Fibroblast of skin of left quadriceps (primary cell): ENCODE results near the gene SRL.
"Not testable (repeated sequence)": the region's sequence is repeated elsewhere in the genome, so short reads cannot be mapped to it uniquely, and the experiment has no call there.

ENCODE experiments used
- DNase-seq, 2 experiments: peaks; one replicate each; pipeline ENCODE4 v3.0.0-alpha.2; 2013; ENCODE audit warnings: low read depth in 2 of 2

The SRL gene

DNA sequence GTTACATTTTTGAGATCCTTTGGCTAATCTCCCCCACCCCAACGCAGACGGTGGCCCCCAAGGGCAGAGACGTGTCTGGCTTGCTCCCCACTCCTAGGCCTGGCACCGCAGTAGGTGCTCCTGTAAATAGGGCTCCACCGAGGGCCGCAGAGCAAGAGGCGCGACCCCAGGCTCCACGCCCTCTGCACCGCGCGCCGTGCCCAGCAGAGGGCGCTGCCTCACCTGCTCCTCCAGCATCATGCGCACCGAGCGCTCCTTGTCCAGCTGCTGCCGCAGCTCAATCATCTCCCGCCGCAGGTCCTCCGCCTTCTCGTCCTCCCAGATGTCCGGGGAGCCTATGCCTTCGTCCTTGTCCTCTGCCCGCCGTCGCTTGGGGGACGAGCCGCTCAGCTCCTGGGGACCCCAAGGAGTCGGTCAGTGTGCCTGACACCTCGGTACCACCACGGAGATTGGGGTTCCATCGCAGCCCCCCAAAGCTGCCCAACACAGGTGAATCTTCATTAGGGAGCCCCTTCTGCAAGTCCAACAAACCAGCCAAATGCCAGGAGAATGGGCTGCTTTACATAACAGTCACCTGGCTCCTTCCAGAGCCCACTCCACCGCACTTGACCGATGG, 19.8 kb upstream of the SRL start:
- DNase-seq: no peak

DNA sequence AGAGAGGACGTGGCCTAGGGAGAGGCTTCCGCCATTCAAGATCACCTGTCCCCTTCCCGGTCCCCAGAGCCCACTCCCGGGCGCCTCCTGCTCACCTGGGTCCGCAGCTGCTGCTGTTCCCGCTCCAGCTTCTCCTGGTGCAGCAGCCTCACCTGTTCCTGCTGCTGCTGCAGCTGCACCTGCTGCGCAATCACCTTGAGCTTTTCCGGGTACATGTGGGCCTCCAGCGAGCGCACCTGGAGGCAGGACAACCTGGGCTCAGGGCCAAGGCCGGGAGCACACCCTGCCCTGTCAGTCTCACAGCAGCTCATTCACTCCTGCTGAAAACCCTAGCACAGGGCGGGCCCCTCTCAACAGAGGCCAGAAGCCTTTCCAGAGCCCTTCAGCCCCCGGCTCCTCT, 18.5 kb upstream of the SRL start:
- no peak for DNase-seq

DNA sequence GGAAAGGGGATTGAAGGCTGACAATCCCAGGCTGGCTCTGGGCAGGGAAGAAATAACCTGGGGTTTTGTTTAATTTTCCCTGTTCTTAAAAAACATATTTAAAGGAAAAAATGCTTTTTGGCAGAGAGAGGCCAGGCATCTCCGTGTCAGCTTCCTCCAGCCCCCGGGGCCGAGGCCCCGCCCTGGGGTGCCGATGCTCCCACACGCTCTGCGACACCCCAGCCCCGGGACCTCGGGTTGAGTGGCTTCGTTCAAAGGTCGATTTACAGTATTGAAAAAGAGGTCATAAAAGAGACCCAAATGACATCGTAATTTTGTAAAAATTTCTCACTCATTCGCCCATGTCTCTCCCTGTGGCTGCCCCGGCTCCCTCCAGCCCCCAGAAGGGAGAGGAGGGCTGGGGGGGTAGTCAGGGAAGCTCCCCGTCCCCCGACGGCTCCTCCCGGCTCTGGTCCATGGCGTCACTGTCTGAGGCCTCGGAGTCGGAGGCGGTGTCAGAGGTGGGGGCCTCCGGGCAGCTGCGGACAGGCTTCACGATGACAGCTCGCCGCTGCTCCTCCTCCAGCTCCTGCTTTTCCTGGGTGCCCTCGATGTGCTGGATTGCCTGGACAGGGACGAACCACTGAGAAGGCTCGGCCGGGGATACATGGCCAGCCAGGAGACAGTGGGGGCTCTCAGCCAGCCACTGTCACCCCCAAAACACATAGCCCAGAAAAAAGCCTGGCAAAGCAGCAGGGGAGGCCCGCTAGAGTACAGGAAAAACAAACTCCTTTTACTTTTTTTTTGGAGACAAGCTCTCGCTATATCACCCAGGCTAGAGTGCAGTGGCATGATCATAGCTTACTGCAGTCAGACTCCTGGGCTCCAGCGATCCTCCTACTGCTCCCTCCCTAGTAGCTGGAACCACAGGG, 16.0 kb upstream of the SRL start:
- no peak for DNase-seq

DNA sequence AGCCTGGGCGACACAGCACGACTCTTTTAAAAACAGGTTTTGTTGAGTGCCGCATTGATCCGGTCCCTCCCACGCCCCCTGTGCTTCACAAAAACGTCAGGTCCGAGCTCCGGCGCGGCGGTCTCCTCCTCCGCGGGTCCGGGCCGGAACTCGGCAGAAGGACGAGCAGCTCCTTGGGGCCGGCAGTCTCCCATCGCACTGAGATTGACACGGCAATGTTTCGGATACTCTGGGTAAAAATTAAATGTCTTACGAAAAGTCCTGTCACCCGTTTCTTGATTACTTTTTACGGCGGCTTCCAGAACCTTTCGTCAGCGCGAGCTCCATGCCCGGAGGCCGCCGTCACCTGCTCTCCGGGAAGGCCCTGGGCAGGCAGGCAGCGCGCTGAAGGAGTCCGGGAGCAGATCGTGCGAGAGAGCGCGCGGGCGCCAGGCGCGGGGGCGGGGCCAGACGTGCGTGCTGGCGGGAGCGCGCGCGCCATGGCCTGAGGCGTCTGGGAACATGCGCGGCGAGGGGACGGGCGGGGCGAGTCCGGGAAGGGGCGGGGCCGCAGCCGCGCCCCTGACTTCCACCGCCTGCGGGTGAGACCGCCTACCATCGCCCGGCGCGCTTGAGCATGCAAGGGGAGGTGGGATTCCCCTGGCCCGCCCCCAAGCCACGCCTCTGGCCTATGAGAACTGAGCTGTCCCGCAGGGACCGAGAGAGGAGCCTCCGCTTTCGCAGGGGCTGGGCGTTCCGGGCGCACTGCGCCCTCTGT, 11.7 kb upstream of the SRL start:
- peak; percentile 99 for DNase-seq

DNA sequence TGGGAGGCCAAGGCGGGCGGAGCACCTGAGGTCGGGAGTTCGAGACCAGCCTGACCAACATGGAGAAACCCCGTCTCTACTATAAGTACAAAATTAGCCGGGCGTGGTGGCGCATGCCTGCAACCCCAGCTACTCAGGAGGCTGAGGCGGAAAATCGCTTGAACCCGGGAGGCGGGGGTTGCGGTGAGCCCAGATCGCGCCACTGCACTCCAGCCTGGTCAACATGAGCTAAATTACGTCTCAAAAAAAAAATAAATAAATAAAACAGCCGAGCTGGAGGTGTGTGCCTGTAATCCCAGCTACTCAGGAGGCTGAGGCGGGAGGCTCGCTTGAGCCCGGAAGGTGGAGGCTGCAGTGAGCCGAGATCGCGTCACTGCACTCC, 11.1 kb upstream of the SRL start:
- DNase-seq: not testable (repeated sequence)

DNA sequence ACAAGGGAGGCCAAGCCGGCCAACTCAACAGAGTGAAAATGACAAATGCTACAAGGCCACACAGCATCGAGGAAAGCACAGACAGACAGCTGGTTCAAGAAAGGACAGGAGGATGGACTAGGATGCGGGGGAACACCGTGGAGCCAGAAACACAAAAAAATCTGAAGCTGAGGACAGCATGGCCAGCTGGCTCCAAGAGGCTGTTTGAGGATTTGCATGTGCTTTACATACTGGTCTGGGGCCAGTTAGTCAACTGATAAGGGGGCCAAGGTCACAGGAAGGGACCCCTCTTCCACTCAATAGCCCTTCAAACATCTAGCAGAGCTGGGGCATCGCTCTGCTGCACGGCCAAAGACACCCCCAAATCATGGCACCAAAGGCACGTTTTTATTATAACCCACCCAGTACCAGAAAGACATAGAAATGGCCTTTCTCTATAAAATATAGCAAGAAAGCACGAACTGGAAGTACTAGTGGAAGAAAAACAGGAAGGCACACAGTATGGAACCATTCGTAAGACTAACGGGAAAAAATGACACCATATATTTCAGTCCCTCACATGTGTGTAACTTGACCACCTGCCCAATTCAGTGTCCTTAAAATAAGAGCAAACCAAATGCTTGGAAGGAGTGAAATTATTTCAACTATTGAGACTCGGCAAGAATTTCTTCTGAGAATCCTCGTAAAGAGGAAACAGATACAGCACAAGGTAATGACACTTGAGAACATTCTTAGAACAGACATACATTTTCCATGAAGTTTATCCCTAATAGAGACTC, 7.8 kb upstream of the SRL start:
- no peak for DNase-seq

DNA sequence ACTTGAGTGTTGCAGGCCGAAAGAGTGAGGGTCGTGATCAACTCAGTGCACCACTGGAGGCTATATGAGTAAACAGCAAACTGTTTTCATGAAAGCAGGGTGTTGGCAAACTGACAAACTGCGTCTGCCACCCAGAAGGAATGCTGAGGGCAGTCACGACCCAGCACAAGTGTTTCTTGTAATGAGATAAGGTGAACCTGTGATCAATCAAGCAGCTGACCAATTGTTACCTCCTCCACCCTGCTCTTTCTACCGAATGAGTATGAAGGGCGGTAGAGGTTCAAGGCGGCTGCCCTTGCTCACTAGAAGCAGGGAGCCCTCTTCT, 5.5 kb upstream of the SRL start:
- no peak for DNase-seq

DNA sequence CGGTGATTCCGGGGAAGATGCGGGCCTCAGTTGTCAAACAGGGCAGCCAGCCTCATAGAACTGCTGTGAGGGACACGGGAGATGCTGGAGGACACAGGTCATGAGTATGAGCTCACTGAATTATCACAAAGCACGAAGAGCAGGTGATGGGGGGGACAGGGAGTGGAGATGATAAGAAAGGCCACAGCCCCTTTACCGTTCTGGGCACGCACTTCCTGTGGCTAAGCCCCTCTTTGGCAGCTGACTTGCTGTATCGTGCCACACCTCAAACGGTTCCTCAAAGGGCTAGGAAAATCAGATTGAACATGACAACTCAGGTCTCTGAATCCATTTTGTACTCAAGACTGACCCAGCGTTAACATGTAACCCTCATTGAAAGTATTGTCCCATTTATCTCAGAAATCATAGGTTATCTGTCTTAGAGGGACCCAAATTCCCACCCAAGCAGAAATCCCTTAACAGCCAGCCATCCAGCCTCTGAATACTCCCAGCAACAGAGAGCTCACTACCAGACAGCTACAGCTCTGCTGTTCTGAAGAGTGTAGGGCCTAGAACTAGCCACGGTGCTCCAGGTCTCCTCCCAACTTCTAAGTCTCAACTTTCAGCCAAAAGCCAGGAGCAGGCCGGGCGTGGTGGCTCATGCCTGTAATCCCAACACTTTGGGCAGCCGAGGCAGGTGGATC, 5.0 kb upstream of the SRL start:
- DNase-seq: no peak

DNA sequence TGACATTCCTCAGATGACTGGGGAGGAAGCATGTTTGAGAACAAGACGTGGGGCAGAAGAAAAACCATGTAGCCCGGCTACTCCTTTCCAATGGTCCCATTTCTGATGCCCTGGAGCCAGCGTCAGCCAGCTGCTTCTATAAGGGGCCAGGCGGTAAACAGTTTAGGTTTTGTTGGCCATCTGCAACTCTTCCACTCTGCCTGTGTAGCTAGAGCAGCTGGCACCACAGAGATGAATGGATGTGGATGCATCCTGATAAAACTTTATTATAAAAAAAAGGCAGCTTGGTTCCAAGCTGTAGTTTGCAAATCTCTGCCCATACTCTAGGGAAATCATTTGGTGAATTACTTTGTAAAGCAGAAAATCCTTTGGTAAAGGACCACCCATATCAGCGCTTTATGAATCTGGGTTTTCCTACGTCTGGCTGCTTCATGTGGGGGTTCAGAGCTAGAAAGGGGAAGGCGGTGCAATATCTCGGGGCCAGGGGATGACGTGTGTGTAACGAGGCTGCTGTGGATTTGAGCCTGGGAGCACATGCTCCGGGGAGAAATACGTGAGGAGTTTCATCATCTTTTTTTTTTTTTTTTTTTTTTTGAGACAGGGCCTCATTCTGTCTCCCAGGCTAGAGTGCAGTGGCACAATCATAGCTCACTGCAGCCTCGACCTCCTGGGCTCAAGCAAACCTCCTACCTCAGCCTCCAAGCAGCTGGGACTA, 3.4 kb upstream of the SRL start:
- DNase-seq: peak; percentile 9 to 17

DNA sequence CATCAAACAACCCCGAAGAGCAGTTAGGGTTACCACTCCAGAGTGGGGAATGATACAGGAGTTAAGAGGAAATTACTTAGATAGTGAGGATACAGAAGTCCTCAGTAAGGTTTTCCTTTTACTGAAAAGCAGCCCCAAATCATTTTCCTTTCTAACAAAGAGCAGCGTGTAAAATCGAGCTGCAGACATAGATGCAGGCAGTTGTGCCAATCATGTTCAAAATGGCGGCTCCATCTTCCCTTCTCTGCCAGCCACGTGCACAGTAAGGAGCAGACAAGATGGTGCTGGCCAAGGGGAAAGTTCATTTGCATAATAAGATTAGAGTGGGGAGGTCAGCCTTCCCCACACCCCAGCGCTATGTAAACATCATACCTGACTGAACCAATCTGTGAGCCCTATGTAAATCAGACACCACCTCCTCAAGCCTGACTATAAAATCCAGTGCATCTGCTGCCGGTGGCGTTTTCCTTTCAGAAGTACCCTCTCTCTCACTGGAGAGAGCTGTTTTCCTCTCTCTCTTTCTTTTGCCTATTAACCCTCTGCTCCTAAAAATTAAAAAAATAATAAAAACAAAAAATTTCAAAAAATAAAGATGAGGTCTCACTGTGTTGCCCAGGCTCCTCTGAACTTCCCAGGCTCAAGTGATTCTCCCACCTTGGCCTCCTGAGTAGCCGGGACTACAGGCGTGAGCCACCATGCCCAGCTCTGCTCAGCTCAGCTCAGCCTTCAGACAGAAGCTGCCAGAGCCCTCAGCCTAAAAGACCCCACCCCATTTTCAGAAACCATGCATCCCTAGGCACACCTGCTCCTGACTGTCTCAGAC, 2.6 kb upstream of the SRL start:
- DNase-seq: no peak

DNA sequence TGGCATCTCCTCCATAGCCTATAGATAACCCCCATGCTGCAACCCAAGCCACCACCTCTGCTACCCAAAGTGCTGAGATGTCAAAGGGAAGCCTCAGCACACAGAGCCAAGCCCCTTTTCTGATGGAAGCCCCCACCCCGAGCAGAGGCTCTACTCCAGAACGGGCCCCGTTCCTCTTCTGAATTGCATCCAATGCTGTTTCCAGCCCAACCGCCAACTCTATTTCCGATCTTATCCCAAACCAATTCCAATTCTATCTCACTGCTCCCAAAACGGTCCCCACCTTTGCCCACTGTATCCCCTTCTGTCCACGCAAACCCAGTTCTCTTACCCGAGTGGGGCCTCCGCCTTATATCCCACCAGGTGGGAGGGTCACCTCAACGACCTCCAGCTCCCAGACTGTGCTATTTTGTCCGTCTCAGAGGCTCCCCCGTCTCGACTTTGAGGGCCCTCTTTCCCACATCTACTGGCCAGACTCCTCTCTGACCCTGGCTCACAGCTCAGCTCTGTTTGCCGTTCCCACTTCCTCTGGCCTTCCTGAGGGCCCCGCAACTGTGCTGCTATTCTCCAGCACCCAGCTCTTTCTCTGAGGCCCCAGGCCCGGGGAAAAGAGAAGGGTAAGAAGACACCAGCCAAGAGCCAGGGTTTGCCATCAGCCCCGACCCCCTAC, 487 bp downstream of the SRL start:
- DNase-seq: no peak

DNA sequence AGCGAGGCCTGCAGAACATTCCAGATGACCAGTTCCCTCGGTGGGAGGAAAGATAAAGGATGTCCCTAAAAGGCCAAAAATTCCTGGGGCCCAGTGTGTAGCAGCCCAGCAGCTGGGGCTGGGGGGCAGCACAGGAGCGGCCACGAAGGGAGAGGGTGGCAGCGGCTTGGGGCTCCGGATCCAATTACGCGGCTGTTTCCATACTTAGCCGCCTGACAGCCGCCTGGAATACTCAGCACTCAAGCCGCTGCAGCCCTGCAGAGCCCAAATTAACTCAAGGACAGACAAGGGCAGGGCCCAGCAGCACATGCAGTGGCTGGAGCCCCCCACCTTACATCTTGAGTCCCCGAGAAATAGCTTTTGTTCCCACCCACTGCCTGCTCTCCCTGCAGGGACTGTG, 1.3 kb downstream of the SRL start:
- no peak for DNase-seq

DNA sequence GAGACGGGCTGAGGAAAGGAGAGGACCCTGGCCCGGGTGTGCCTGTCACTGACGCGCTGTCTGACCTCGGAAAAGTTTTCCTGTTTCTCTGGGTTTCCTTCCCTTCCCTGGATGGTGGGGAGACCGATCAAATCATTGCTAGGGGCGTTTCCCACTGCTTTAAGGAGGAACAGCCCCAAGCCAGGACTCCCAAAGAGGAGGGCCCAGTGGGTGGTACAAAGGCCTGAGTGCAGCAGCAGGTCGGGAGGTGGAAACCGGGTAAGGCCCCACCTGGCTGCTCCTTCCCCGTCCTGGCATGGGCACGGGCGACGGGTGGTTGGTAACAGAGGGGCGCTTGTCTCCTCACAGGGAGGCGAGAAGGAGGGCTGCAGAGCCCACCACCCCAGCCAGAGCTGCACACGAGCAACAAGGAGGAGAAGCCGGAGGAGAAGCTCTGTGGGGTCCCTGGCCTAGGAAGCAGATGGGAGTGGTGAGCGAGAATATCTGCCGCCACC, 2.2 kb downstream of the SRL start:
- DNase-seq: no peak

DNA sequence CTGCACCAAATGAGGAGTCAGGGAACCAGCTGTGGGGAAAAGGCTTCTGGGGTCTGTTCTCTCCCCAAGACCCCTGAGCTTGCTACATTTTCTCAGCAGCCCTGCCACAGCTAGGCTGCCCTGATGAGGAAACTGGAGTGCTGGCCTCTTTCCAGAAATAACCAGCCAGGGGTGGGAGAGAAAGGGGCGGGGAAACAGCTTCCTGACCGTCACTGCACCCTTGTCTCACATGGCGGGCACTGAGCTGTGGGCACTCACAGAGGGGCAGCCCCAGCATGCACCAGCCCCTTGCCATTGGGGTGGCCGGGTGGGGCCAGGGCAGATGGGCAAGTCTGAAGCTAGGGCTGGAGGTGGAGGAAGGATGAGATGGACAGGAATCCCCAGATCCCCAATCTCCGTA, 2.9 kb downstream of the SRL start:
- no peak for DNase-seq

DNA sequence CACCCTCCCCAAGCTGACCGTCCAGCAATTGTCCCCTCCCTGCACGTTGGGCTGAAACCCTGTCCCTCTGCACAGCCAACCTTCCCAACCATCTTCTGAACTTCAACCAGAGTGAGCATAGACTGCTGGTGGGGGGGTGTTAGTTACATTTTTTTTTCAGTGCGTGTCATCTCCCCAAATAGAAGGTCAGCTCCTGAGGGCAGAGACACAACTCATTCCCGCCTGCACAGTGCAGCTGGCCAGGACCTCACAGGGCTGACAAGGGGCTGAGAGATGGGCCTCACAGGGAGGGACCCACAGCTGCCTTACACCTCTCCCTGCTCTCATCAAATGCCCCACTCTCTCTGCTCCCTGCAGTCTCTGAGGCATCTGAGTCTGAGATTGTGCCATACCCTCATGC, 8.4 kb downstream of the SRL start:
- no peak for DNase-seq

DNA sequence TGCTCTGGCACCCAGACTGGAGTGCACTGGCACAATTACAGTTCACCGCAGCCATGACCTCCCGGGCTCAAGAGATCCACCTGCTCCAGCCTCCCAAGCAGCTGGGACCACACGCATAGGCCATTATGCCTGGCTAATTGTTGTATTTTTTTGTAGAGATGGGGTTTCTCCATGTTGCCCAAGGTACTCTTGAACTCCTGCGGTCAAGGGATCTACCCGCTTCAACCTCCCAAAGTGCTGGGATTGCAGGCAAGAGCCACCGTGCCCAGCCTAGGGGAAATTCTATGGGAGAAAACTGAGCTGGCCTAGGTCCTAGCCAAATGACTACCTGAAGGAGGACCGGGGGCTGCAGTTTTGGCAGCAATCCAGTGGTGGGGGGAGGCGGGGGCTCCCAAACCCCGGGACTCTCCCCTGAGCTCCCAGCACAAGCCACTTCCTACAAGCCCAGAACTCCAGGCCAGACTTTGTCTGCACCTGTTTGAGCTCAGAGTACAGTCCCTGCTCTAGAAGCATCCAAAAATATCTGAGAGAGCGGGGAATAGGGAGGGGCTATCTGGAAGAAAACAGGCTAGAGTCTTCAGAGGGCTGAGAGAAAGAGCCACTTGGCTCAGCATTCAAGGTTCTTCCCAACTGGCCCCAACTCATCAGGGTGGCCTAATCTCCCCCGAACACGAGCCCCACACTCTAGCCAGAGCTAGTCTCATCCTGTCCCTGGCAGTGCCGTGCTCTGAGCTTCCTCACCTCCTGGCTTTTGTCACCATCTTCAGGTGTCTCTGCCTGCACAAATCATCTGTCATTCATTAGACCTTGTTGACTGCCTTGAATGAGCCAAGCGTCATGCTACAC, 9.1 kb downstream of the SRL start:
- DNase-seq: no peak

DNA sequence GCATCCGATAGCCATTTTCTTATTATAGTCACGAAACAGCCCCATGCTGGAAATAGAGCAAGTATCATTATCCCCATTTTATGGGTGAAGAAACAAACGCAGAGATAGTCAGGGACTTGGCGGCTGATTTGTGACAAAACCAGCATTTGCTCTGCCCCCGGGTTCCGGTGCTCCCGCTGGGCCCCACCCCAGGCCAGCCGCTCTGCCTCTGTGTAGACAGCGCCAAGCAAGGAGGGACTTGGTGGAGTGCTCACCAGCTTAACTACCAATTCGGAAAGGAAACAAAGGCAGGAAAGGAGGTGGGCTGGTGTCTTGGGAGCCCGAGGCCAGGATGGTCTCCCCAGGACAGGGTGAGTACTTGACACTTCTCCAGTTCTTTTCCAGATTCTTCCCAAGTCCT, 10.0 kb downstream of the SRL start:
- no peak for DNase-seq

DNA sequence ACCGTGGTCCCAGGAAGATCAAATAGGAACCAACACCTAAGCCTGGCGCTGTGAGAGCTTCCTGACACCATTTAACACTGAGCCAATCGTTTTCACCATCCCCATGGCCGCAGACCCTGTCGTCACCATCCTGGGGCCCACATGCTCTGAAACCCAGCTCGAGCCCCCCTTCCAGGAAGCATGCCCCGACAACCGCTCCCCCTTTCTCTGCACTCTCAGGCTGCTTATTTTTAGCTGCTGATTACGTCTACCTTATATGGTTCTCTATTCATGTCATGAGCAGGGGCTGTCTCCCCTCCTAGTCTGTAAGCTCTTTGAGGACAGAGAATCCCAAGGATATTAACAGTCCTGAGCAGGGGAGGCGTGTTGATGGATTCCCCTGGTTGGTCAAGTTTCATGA, 10.5 kb downstream of the SRL start:
- DNase-seq: no peak

DNA sequence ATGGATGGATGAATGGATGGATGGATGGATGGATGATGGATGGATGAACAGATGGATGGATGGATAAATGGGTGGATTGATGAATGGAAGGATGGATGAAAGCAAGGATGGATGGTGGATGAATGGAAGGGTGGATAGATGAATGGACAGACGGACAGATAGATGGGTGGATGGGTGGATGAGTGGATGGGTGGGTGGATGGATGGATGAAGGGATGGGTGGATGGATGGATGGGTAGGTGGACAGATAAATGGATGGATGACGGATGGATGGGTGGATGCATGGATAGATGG, 14.9 kb downstream of the SRL start:
- no peak for DNase-seq
